Measurements from ENCODE around the gene ADCY5. TPM values are rescaled to one million over a fixed set of nuclear protein-coding genes. Genes with fewer than 3 reads are reported as not detected.

The ADCY5 gene
- total RNA-seq, 1 experiment from 2014 or later: 1.4 TPM

GRCh38 chr3:123404391-123404790, 44.5 kb downstream of the ADCY5 start:
- Histone ChIP-seq H3K4me3 (ENCODE audit: low read depth in 2 of 2, low read length in 2 of 2) (no peak overlapping the region), H3K4me1 (ENCODE audit: control insufficient read depth, insufficient read depth, low read length) (no peaks in the 10 kb centered on the region), H3K36me3 (ENCODE audit: control insufficient read depth, insufficient read depth, low read length) (no peaks in the 10 kb centered on the region; the same call in 1 of the 2 replicates), H3K27me3 (ENCODE audit: control insufficient read depth, insufficient read depth, low read length) (peaks cover 15% of the 10 kb centered on the region), H3K27ac (ENCODE audit: low read length) (no peak overlapping the region), H3K9me3 (ENCODE audit: control insufficient read depth, insufficient read depth, low read depth, low read length) (no peaks in the 10 kb centered on the region)
- ChIA-PET CTCF (no interaction called here), POLR2A (no interaction called here)
- BruUV-seq (replicated peaks): no TSS peak
- intact Hi-C loops (cut with micrococcal nuclease; ENCODE audit: unreplicated experiment): no loop called here
- no peak for ATAC-seq
- in situ Hi-C loops (cut with HindIII; ENCODE audit: low pct_unique_long_range_greater_than_20kb, low sequenced_read_pairs): no loop called here
- no peak for TF ChIP-seq TCF7L2 (IDR thresholded peaks at IDR 0.05; ENCODE audit: low read depth, low read length)
- no peak for TF ChIP-seq SIN3A (IDR thresholded peaks at IDR 0.05; ENCODE audit: borderline replicate concordance, insufficient read depth, low read depth, low read length)
- no peak for TF ChIP-seq REST (IDR thresholded peaks at IDR 0.05; ENCODE audit: insufficient read depth in 1 of 2, low read depth in 2 of 2, low read length in 1 of 2)
- no peak for TF ChIP-seq POLR2AphosphoS5 (IDR thresholded peaks at IDR 0.05; ENCODE audit: low read depth, low read length)
- TF ChIP-seq CTCF (IDR thresholded peaks at IDR 0.05): no peak
- DNase-seq (ENCODE audit: low read depth, low spot score): no peak

GRCh38 chr3:123401836-123402530, 46.9 kb downstream of the ADCY5 start:
- H3K27ac ChIP-seq (ENCODE audit: low read length): no peak overlapping the region
- ChIA-PET POLR2A (no interaction called here), CTCF (no interaction called here)
- no TSS peak for BruUV-seq (replicated peaks)
- H3K4me3 ChIP-seq (ENCODE audit: low read depth in 2 of 2, low read length in 2 of 2): no peak overlapping the region
- no peaks in the 10 kb centered on the region for H3K4me1 ChIP-seq (ENCODE audit: control insufficient read depth, insufficient read depth, low read length)
- intact Hi-C loops (cut with micrococcal nuclease; ENCODE audit: unreplicated experiment): no loop called here
- ATAC-seq (no peak), DNase-seq (ENCODE audit: low read depth, low spot score) (no peak)
- no peaks in the 10 kb centered on the region; the same call in 1 of the 2 replicates for H3K36me3 ChIP-seq (ENCODE audit: control insufficient read depth, insufficient read depth, low read length)
- no peak for TF ChIP-seq CTCF (IDR thresholded peaks at IDR 0.05)
- TF ChIP-seq REST (IDR thresholded peaks at IDR 0.05; ENCODE audit: insufficient read depth in 1 of 2, low read depth in 2 of 2, low read length in 1 of 2): no peak
- TF ChIP-seq TCF7L2 (IDR thresholded peaks at IDR 0.05; ENCODE audit: low read depth, low read length): no peak
- no peak for TF ChIP-seq POLR2AphosphoS5 (IDR thresholded peaks at IDR 0.05; ENCODE audit: low read depth, low read length)
- TF ChIP-seq SIN3A (IDR thresholded peaks at IDR 0.05; ENCODE audit: borderline replicate concordance, insufficient read depth, low read depth, low read length): no peak
- in situ Hi-C loops (cut with HindIII; ENCODE audit: low pct_unique_long_range_greater_than_20kb, low sequenced_read_pairs): no loop called here
- H3K27me3 ChIP-seq (ENCODE audit: control insufficient read depth, insufficient read depth, low read length): peaks cover 24% of the 10 kb centered on the region
- no peaks in the 10 kb centered on the region for H3K9me3 ChIP-seq (ENCODE audit: control insufficient read depth, insufficient read depth, low read depth, low read length)

All from Panc1 (cell line).